Astrocyte of the cerebellum (primary cell): Measurements from ENCODE around the gene ARHGAP45.

Experiments used
- DNase-seq: peaks from one replicate; pipeline ENCODE4 v3.0.0-alpha.2; 2011; ENCODE audit warnings: low read depth
- H3K4me3 ChIP-seq: 2 replicates; pipeline ENCODE4 v1.5.1; 2011; ENCODE audit warnings: mild to moderate bottlenecking, low read depth, low read length, moderate library complexity
- CTCF ChIP-seq: IDR thresholded peaks from 2 replicates; pipeline ENCODE4 v1.5.1; 2012; ENCODE audit warnings: low read length, low read depth, moderate library complexity, mild to moderate bottlenecking; ENCODE audit errors: missing control alignments
- in situ Hi-C: cut with HindIII; loops from 2 replicates; pipeline ENCODE4 v1.10.0; 2017; ENCODE audit warnings: low sequenced_read_pairs

The ARHGAP45 gene

GRCh38 chr19:1040476-1041271 lies 26.3 kb upstream of the ARHGAP45 start:
- no peak for TF ChIP-seq CTCF
- in situ Hi-C loops: no loop called here
- DNase-seq: peak; percentile 86
- peak overlapping the region; percentile 50 for H3K4me3 ChIP-seq

- in situ Hi-C loops: no loop called here
- no peak for TF ChIP-seq CTCF
These were observed 25.6 kb upstream of the ARHGAP45 start for GRCh38 chr19:1041272-1041834.

GRCh38 chr19:1041835-1042685 lies 24.9 kb upstream of the ARHGAP45 start:
- no peak for TF ChIP-seq CTCF
- in situ Hi-C loops: no loop called here
- DNase-seq: no peak
- no peak overlapping the region for H3K4me3 ChIP-seq

More at GRCh38 chr19:1041272-1041834, 25.6 kb upstream of the ARHGAP45 start:
- H3K4me3 ChIP-seq: peak overlapping the region; percentile 50
- no peak for DNase-seq

GRCh38 chr19:1042689-1043511 lies 24.1 kb upstream of the ARHGAP45 start:
- in situ Hi-C loops: no loop called here
- no peak for TF ChIP-seq CTCF
- no peak overlapping the region for H3K4me3 ChIP-seq

GRCh38 chr19:1045247-1045603 lies 21.7 kb upstream of the ARHGAP45 start:
- no peak overlapping the region for H3K4me3 ChIP-seq
- DNase-seq: no peak
- no peak for TF ChIP-seq CTCF
- in situ Hi-C loops: no loop called here

More at GRCh38 chr19:1042689-1043511, 24.1 kb upstream of the ARHGAP45 start:
- no peak for DNase-seq

GRCh38 chr19:1046117-1046626 lies 20.8 kb upstream of the ARHGAP45 start:
- no peak for DNase-seq
- in situ Hi-C loops: no loop called here
- H3K4me3 ChIP-seq: no peak overlapping the region
- no peak for TF ChIP-seq CTCF
